Measurements from ENCODE around the gene SEMA3B.

DNA sequence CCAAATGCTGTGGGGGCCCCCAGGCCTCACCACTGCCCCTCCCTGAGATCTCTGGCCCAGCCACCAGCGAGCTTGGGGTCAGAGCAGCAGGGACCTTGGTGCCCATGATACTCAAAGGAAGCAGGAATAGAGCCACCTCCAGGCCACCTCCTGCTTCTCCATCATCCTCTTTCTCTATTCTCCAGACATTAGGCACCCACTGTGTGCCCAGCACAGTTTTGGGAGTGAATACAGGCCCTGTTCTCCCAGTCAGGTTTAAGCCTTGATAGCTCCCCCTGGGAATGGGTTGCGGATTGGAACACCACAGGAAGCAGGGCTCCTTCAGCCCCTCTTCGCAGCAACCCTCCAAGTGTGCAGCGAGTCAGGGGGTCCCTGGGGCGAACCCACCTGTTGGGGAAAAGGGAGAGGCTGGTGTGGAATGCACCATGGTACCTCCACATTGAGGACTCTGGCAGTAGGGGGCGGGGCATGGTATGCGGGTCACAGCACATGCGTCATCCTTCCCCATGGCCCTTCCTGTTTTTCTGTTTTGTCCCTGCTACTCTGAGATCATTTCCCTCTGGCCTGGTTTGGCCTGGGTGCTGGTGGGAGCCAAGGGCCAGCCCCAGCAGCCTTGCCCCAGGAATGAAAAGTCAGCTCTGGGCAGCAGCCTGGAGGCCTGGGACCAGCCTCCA, 14.2 kb upstream of the SEMA3B start:
- TF ChIP-seq TAF1 (IDR thresholded peaks at IDR 0.05; ENCODE audit: borderline replicate concordance, low read depth, low read length) (no peak), POLR2A (IDR thresholded peaks at IDR 0.05; ENCODE audit: low read depth, low read length) (no peak)

All from GM12892 (cell line).